HUES6 (cell line): ENCODE data around the gene VPS35L.

Experiments
- H3K27ac ChIP-seq: 2 replicates; pipeline ENCODE4 v1.7.0; 2013; ENCODE audit warnings: low read depth, mild to moderate bottlenecking, low read length, inconsistent platforms
- H3K27me3 ChIP-seq: 2 replicates; pipeline ENCODE4 v1.6.1; 2013; ENCODE audit warnings: low read length; ENCODE audit not compliant: control insufficient read depth, insufficient read depth
- H3K36me3 ChIP-seq: 2 replicates; pipeline ENCODE4 v1.6.1; 2013; ENCODE audit warnings: low read length; ENCODE audit not compliant: control insufficient read depth, insufficient read depth
- H3K4me1 ChIP-seq: 2 replicates; pipeline ENCODE4 v1.6.1; 2013; ENCODE audit warnings: low read length; ENCODE audit not compliant: control insufficient read depth, insufficient read depth
- H3K4me3 ChIP-seq: 2 replicates; pipeline ENCODE4 v1.5.1; 2013; ENCODE audit warnings: low read depth, low read length
- H3K9ac ChIP-seq: one replicate; pipeline ENCODE4 v1.6.1; 2013; ENCODE audit warnings: mild to moderate bottlenecking, low read length
- H3K9me3 ChIP-seq: 2 replicates; pipeline ENCODE4 v1.6.1; 2013; ENCODE audit warnings: low read depth, low read length; ENCODE audit not compliant: control insufficient read depth, insufficient read depth

The VPS35L gene

GRCh38 chr16:19573997-19574396 is 18.5 kb downstream of the VPS35L start:
- H3K9me3 ChIP-seq: no peaks in the 10 kb centered on the region
- no peak overlapping the region for H3K9ac ChIP-seq
- H3K27me3 ChIP-seq: no peaks in the 10 kb centered on the region
- H3K4me1 ChIP-seq: no peaks in the 10 kb centered on the region
- no peak overlapping the region for H3K27ac ChIP-seq
- peaks cover 82% of the 10 kb centered on the region for H3K36me3 ChIP-seq
- no peak overlapping the region for H3K4me3 ChIP-seq

- Histone ChIP-seq H3K4me3 (no peak overlapping the region), H3K27ac (no peak overlapping the region), H3K27me3 (no peaks in the 10 kb centered on the region), H3K9ac (no peak overlapping the region), H3K9me3 (no peaks in the 10 kb centered on the region), H3K4me1 (no peaks in the 10 kb centered on the region), H3K36me3 (peaks cover 78% of the 10 kb centered on the region)
Observed at GRCh38 chr16:19574615-19575014, 19.1 kb downstream of the VPS35L start.

- Histone ChIP-seq H3K27ac (no peak overlapping the region), H3K27me3 (no peaks in the 10 kb centered on the region), H3K9me3 (0 out of 2 replicates have a peak, but pooled peaks cover 7% of the 10 kb centered on the region), H3K4me1 (no peaks in the 10 kb centered on the region), H3K36me3 (peaks cover 87% of the 10 kb centered on the region), H3K9ac (no peak overlapping the region), H3K4me3 (no peak overlapping the region)
Observed at GRCh38 chr16:19578378-19578971, 23.0 kb downstream of the VPS35L start.

DNA sequence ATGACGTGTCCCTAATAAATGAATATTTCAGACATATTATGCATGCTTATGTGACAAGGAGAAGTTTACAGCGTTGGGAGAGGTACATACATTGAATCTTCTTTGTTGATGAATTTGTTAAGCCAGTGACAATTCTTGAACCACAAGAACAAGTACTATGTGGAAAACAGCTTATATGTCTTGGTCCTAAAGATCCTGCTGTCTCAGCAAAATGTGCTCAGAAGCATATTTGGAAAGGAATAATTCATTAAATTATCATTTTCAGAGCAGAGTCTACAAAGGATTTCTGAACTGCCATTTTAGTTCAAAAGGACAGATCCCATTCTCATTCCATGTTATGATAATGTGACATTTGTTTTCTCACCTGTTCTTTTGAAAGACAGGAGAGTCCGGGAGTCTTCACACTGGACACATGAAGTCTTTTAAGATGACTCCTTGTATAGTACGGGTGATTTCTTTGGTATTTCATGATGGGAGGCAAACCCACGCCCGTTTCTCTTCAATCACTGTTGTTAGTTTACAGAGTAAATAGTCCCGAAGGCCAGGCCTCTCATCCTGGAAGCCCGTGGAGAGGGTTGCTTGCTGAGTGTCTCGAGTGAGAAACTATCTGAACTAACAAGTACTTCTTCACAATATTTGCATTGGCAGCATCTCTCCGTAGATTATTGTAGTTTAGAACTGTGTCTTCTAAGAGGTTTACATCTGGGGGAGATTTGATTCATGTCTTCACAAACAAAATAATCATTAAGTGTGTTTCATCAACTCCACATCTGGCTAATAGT is 26.7 kb downstream of the VPS35L start:
- H3K27me3 ChIP-seq: no peaks in the 10 kb centered on the region
- H3K27ac ChIP-seq: no peak overlapping the region
- no peaks in the 10 kb centered on the region for H3K4me1 ChIP-seq
- no peak overlapping the region for H3K4me3 ChIP-seq
- peaks cover 63% of the 10 kb centered on the region for H3K36me3 ChIP-seq
- no peak overlapping the region for H3K9ac ChIP-seq
- 0 out of 2 replicates have a peak, but pooled peaks cover 7% of the 10 kb centered on the region for H3K9me3 ChIP-seq

DNA sequence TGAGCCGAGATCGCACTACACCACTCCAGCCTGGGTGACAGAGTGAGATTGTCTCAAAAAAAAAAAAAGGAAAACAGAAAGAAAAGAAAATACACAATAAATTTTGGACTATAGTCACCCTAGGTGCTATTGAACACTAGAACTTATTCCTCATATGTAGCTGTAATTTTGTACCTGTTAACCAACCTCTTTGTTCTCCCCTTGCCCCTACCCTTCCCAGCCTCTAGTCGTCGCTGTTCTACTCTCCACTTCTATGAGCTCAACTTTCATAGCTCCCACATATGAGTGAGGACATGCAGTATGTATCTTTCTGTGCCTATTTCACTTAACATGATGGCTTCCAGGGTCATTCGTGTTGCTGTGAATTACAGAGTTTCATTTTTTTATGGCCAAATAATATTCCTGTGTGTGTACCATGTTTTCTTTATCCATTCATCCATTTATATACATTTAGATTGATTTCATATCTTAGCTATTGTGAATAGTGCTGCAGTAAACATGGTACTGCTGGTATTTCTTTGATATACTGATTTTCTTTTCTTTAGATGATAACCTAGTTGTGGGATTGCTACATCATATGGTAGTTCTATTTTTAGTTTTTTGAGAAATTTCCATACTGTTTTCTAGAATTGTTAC is 28.3 kb downstream of the VPS35L start:
- Histone ChIP-seq H3K9me3 (0 out of 2 replicates have a peak, but pooled peaks cover 7% of the 10 kb centered on the region), H3K9ac (no peak overlapping the region), H3K27me3 (no peaks in the 10 kb centered on the region), H3K4me3 (no peak overlapping the region), H3K27ac (no peak overlapping the region), H3K4me1 (no peaks in the 10 kb centered on the region), H3K36me3 (peaks cover 48% of the 10 kb centered on the region)

DNA sequence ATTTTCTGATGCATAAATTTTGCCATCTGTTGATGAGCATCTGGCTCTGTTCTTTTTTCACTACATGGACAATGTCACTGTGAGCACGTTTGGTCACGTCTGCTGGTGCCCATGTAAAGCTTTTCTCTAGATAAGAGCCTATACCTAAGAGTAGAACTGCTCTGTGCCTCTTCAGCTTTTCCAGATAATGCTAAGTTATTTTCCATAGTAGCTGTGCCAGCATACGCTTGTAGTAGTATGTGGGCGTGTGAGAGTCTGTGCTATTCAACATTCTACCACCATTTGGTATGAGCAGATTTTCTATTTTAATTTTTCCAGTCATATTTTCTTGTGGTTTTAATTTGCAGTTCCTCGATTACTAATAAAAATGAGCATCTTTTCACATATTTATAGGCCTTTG is 33.2 kb downstream of the VPS35L start:
- H3K27me3 ChIP-seq: no peaks in the 10 kb centered on the region
- no peaks in the 10 kb centered on the region for H3K4me1 ChIP-seq
- H3K4me3 ChIP-seq: no peak overlapping the region
- no peaks in the 10 kb centered on the region for H3K9me3 ChIP-seq
- no peak overlapping the region for H3K9ac ChIP-seq
- H3K27ac ChIP-seq: no peak overlapping the region
- H3K36me3 ChIP-seq: peaks cover 32% of the 10 kb centered on the region

DNA sequence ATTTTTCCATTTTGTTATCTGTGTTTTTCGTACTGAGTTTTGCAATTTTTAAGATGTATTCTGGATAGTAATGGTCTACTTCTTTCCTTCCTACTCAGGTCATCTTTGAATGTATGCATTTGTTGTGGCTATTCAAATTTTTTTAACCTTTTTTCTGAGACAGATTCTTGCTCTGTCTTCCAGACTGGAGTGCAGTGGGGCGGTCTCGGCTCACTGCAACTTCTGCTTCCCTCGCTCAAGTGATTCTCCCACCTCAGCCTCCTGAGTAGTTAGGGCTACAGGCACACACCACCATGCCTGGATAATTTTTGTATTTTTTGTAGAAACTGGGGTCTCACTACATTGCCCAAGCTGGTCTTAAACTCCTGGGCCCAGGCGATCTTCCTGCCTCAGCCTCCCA is 33.6 kb downstream of the VPS35L start:
- no peaks in the 10 kb centered on the region for H3K9me3 ChIP-seq
- H3K4me1 ChIP-seq: no peaks in the 10 kb centered on the region
- no peak overlapping the region for H3K9ac ChIP-seq
- peaks cover 31% of the 10 kb centered on the region for H3K36me3 ChIP-seq
- no peak overlapping the region for H3K4me3 ChIP-seq
- no peaks in the 10 kb centered on the region for H3K27me3 ChIP-seq
- H3K27ac ChIP-seq: no peak overlapping the region

- Histone ChIP-seq H3K9ac (no peak overlapping the region), H3K4me1 (no peaks in the 10 kb centered on the region), H3K4me3 (no peak overlapping the region), H3K27me3 (no peaks in the 10 kb centered on the region), H3K27ac (no peak overlapping the region), H3K9me3 (no peaks in the 10 kb centered on the region), H3K36me3 (peaks cover 32% of the 10 kb centered on the region)
Observed at GRCh38 chr16:19589771-19590302, 34.3 kb downstream of the VPS35L start.

GRCh38 chr16:19595043-19595767 is 39.7 kb downstream of the VPS35L start:
- Histone ChIP-seq H3K4me3 (no peak overlapping the region), H3K9me3 (no peaks in the 10 kb centered on the region), H3K4me1 (no peaks in the 10 kb centered on the region), H3K27ac (no peak overlapping the region), H3K27me3 (no peaks in the 10 kb centered on the region), H3K36me3 (peaks cover 34% of the 10 kb centered on the region), H3K9ac (no peak overlapping the region)

- Histone ChIP-seq H3K36me3 (peaks cover 21% of the 10 kb centered on the region), H3K27me3 (no peaks in the 10 kb centered on the region), H3K27ac (no peak overlapping the region), H3K4me3 (no peak overlapping the region), H3K4me1 (peaks cover 3% of the 10 kb centered on the region; the same call in 1 of the 2 replicates), H3K9ac (no peak overlapping the region), H3K9me3 (no peaks in the 10 kb centered on the region)
Observed at GRCh38 chr16:19598805-19599510, 43.5 kb downstream of the VPS35L start.
